Ramos (cell line): ENCODE measurements around the gene HNRNPA2B1.

ENCODE experiments used
- in situ Hi-C: fragments of 300-500 bp; cut with MboI; formaldehyde crosslinking; loops from one replicate; pipeline ENCODE4 v1.14.3; 2022; ENCODE audit warnings: low sequenced_read_pairs; ENCODE audit not compliant: unreplicated experiment

Gene HNRNPA2B1

GRCh38 chr7:26169271-26169670 is 31.3 kb downstream of the HNRNPA2B1 start:
- in situ Hi-C loops = loop anchor here (25.0 kb wide), 1 partner anchor 1993 kb away; no protein-coding TSS in a partner anchor

GRCh38 chr7:26168458-26169023 is 32.0 kb downstream of the HNRNPA2B1 start:
- in situ Hi-C loops = loop anchor here (25.0 kb wide), 1 partner anchor 1994 kb away; no protein-coding TSS in a partner anchor

DNA sequence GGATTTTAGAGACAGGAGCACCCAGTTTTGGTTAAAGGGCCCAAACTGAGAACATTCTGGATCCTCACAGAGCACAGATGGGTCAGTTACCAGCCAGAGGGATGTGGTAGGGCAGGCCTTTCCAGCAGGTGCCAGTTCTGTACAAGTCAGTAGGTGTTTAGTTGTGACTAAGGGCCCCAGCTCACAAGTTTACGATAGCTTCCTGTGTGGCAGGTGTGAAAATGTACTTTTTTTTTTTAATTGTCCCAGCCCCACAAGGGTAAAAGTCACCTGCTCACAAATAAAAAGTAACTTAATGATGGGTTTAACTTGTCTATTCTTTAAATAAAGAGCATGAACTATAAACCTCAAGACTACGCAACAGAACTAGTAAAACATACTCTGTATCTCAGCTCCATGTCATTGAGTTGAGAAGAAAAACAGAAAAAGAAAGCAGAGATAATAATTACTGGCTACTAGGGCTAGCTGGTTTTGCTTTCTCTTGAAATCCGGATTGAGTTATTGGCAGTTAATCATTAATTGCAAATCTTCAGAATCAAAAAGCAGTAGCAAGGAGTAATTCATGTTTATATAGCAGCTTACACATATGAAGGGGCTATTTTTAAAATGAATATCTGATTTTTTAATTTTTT is 33.1 kb downstream of the HNRNPA2B1 start:
- in situ Hi-C loops = loop anchor here (25.0 kb wide), 1 partner anchor 1995 kb away; no protein-coding TSS in a partner anchor

- in situ Hi-C loops = loop anchor here (25.0 kb wide), 1 partner anchor 1996 kb away; no protein-coding TSS in a partner anchor
These were observed 33.8 kb downstream of the HNRNPA2B1 start for GRCh38 chr7:26166684-26167266.

DNA sequence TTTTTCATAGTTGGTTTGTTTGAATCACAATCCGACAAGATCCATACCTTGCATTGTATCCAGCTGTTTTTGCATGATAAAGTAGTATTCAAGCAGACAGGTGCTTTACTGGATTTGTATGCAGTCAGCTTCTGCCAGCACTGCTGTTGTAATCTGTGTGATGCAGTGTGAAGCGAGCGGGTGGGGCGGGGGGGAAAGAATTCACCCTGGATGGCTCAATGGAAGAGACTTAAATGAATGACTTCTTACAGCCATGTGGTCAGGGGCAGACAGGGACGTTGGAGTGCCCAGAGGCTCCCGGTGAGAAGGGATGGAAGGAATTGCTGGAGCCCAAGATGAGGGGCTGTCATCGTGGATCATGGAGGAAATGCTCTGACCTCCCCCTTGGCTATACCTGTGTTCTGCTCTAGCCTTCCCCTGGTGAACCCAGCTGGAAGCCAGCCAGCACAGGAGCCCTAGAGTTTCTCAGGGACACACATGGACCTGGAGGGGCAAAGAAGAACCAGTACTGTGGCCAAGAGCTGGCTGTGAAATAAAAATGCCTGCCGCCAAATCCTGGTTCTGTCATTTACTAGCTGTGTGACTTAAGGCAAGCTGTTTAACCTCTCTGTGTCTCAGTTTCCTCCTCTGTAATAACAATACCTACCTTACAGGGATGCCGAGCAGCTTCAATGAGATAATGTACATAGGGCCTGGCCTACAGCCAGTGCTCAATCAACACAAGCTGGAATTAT is 34.4 kb downstream of the HNRNPA2B1 start:
- in situ Hi-C loops = loop anchor here (25.0 kb wide), 1 partner anchor 1996 kb away; no protein-coding TSS in a partner anchor

DNA sequence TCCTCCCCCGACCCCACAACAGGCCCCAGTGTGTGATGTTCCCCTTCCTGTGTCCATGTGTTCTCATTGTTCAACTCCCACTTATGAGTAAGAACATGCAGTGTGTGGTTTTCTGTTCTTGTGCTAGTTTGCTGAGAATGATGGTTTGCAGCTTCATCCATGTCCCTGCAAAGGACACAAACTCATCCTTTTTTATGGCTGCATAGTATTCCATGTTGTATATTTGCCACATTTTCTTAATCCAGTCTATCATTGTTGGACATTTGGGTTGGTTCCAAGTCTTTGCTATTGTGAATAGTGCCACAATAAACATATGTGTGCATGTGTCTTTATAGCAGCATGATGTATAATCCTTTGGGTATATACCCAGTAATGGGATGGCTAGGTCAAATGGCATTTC is 36.7 kb downstream of the HNRNPA2B1 start:
- in situ Hi-C loops = loop anchor here (25.0 kb wide), 1 partner anchor 1998 kb away; no protein-coding TSS in a partner anchor

GRCh38 chr7:26162431-26162830 is 38.1 kb downstream of the HNRNPA2B1 start:
- in situ Hi-C loops = loop anchor here (25.0 kb wide), 1 partner anchor 2000 kb away; no protein-coding TSS in a partner anchor

- in situ Hi-C loops = loop anchor here (25.0 kb wide), 1 partner anchor 2001 kb away; no protein-coding TSS in a partner anchor
These were observed 39.6 kb downstream of the HNRNPA2B1 start for GRCh38 chr7:26160896-26161295.

- in situ Hi-C loops = loop anchor here (25.0 kb wide), 1 partner anchor 2003 kb away; no protein-coding TSS in a partner anchor
These were observed 41.3 kb downstream of the HNRNPA2B1 start for GRCh38 chr7:26159243-26159642.

GRCh38 chr7:26157520-26158105 is 42.9 kb downstream of the HNRNPA2B1 start:
- in situ Hi-C loops = loop anchor here (25.0 kb wide), 1 partner anchor 2005 kb away; no protein-coding TSS in a partner anchor

GRCh38 chr7:26156451-26157420 is 43.8 kb downstream of the HNRNPA2B1 start:
- in situ Hi-C loops = loop anchor here (25.0 kb wide), 1 partner anchor 2006 kb away; no protein-coding TSS in a partner anchor

DNA sequence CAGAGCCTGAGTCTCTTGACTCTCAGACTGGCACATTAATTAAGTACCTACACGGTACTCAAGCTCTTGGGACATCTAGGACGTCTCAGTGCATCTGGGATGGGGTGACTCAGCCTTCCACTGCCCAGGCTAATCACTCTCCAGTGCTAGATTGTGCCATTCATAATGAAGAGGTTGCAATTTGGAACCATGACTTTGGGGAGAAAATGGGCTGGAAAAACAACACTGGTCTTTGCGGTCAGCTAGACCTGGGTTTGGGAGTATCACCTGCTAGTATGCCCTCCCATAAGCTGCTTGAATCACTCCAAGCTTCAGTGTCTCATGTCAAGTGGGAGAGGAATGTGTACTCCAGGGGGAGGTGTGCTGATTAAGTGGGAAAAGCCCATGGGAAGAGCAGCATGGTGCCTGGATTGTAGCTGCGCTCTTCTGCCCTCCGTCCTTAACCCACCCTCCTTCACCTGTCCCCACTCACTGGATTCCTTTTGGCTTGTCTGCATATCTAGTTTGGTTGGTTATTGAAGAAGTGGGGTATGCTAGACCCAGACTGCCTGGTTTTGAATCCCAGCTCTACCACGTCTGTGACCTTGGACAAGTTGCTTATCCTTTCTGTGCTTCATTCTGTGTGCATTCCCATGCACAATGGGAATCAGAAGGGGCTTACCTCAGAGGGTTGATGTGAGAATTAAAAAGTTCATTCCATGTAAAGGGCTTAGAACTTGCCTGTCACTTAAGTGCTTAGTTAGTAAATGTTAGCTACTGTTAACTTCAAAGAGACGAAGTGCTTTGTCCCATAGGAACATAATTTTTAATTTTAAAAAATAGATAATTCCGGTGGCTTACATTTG is 44.8 kb downstream of the HNRNPA2B1 start:
- in situ Hi-C loops = loop anchor here (25.0 kb wide), 1 partner anchor 2007 kb away; no protein-coding TSS in a partner anchor

DNA sequence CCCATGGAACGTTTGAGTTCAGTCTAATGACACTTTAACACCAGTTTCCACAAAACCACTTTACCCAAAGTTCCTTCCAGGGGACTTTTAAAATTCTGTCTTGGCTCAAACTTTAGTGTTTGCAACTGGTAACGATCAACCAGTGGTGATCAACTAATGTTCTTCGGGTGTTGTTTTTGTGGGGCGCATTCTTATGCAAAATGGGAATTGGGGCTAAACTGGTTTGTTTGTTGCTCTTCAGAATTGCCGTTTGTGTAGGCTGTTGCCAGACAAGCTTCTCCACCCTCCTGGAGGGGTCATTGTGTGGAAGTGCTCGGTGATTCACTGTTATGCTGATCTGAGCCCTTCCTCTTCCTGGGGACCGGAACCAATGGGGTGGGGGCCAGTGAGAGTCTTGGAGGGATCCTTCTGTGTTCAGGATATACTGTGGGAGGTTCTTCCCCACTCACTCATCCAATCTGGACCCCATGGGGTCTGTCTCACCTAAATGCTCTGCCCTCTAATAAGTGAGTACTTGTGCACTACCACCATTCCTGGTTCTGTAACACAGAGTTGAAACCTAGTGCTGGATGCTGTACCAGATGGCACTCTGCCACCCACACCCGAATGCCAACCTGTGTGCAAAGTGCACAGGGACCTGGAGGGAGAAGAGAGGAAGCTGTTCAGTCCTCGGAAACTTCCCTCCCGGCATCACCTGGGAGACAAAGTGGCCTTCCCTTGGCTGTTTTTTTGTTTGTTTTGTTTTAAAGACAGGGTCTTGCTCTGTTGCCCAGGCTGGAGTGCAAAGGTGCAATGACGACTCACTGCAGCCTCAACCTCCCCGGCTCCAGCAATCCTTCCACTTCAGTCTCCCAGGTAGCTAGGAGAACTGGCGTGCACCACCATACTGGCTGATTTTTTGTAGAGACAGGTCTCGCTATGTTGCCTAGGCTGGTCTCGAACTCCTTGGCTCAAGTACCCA is 46.4 kb downstream of the HNRNPA2B1 start:
- in situ Hi-C loops = loop anchor here (25.0 kb wide), 1 partner anchor 2008 kb away; no protein-coding TSS in a partner anchor

DNA sequence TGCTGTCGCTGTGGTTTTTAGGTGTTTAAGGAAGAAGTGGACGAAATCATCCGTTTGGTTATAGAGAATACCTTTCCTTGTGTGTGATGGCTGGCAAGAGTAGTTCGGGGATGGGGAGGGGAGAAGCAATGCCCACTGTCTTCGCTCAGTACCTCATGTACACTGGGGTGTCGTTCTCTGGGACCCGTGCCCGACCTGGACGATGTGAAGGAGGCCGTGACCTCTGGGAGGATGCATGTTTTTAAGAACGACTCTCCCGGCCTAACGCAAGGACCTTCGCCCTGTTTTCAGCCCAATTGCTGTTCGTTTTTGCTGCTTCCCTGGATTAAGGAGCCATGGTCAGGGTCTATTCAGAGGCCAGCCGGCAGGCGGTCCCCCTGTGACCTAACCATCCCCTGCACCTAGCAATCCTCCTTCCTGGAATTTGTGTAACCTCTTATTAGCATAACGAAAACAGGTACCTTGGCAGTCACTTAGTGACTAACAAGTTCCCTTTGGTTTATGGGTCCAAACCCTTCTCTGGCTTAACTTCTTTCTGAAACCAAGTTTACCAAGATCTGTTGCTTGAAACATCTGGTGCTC is 47.2 kb downstream of the HNRNPA2B1 start:
- in situ Hi-C loops = loop anchor here (25.0 kb wide), 1 partner anchor 2009 kb away; no protein-coding TSS in a partner anchor

- in situ Hi-C loops = loop anchor here (25.0 kb wide), 1 partner anchor 2009 kb away; no protein-coding TSS in a partner anchor
These were observed 47.7 kb downstream of the HNRNPA2B1 start for GRCh38 chr7:26152782-26153240.
